Esophagus muscularis mucosa (tissue), 3 donors: ENCODE data around the gene NGFR.

ENCODE experiments used
- CTCF ChIP-seq, 3 experiments: fragments of 200-600 bp in 2 of 3; fragments of 450-650 bp in 1 of 3; sonication (generic) in 2 of 3; IDR thresholded peaks; one replicate each; pipeline ENCODE4 v1.5.1; 2017 to 2019; ENCODE audit warnings: antibody characterized with exemption in 3 of 3, mild to moderate bottlenecking in 2 of 3, moderate library complexity in 1 of 3
- POLR2A ChIP-seq: fragments of 450-650 bp; IDR thresholded peaks from one replicate; pipeline ENCODE4 v1.6.1; 2017; ENCODE audit warnings: antibody characterized with exemption, moderate library complexity, mild to moderate bottlenecking, low read depth

DNA sequence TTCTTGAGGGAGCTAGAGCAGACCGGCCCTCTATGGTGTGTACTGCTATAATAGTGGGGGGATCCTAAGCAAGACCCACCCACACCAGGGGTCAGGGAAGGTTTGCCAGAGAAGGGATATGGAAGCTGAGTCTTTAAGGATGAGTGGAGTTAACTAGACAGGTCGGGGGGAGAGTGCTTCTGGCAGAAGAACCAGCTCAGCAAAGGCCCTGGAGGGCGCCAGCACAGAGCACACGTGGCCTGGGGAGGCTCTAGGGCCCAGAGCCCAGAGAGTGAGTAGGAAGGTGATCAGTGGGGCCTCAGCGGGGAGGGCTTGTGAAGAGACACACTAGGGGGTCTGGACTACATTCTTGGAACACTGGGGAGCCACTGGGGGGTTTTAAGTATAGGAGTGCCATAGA is 21.1 kb downstream of the NGFR start:
- TF ChIP-seq CTCF (IDR thresholded peaks at IDR 0.05) (no peak), POLR2A (no peak)
